SK-N-SH treated with all-trans-retinoic acid at 6 μM for 48 hours (cell line): ENCODE results near the gene QPCTL.
"Not testable (repeated sequence)": the region's sequence is repeated elsewhere in the genome, so short reads cannot be mapped to it uniquely, and the experiment has no call there.

Experiments
- ATAC-seq: fragments of 200-7000 bp; cut with Tn5 transposase; 3 replicates; pipeline ENCODE4 v1.9.1; 2020; ENCODE audit warnings: mild to moderate bottlenecking, moderate library complexity
- ARNTL ChIP-seq: fragments of 450-650 bp; formaldehyde crosslinking; IDR thresholded peaks from 2 replicates; pipeline ENCODE4 v1.5.0; 2020; ENCODE audit warnings: low read depth, mild to moderate bottlenecking, moderate library complexity, borderline replicate concordance
- BACH2 ChIP-seq: fragments of 250-450 bp; sonication (Bioruptor Pico); IDR thresholded peaks from 2 replicates; pipeline ENCODE4 v1.9.0; 2021; ENCODE audit warnings: mild to moderate bottlenecking, borderline replicate concordance
- CREB5 ChIP-seq: fragments of 250-450 bp; sonication (Bioruptor Pico); IDR thresholded peaks from 2 replicates; pipeline ENCODE4 v1.5.1; 2020; ENCODE audit warnings: low read depth, mild to moderate bottlenecking, moderate library complexity
- CSDC2 ChIP-seq: fragments of 250-450 bp; sonication (Bioruptor Pico); IDR thresholded peaks from 2 replicates; pipeline ENCODE4 v1.5.0; 2020; ENCODE audit warnings: mild to moderate bottlenecking, moderate library complexity
- CSRNP3 ChIP-seq: fragments of 250-450 bp; sonication (Bioruptor Pico); IDR thresholded peaks from 2 replicates; pipeline ENCODE4 v1.5.1; 2021; ENCODE audit warnings: mild to moderate bottlenecking, moderate library complexity
- ISL1 ChIP-seq: fragments of 250-450 bp; sonication (Bioruptor Pico); IDR thresholded peaks from 2 replicates; pipeline ENCODE4 v2.1.2; 2022; ENCODE audit warnings: mild to moderate bottlenecking, moderate library complexity
- OSR1 ChIP-seq: fragments of 250-450 bp; sonication (Bioruptor Pico); IDR thresholded peaks from 2 replicates; pipeline ENCODE4 v1.8.0; 2022; ENCODE audit warnings: moderate library complexity, mild to moderate bottlenecking, inconsistent platforms
- PATZ1 ChIP-seq: fragments of 250-450 bp; sonication (Bioruptor Pico); IDR thresholded peaks from 2 replicates; pipeline ENCODE4 v1.8.0; 2020; ENCODE audit warnings: mild to moderate bottlenecking, moderate library complexity, borderline replicate concordance
- POU6F1 ChIP-seq: fragments of 250-450 bp; sonication (Bioruptor Pico); IDR thresholded peaks from 2 replicates; pipeline ENCODE4 v1.8.0; 2021; ENCODE audit warnings: low read depth, mild to moderate bottlenecking, moderate library complexity, borderline replicate concordance
- RARB ChIP-seq: fragments of 250-450 bp; sonication (Bioruptor Pico); IDR thresholded peaks from 2 replicates; pipeline ENCODE4 v1.8.0; 2021; ENCODE audit warnings: mild to moderate bottlenecking, moderate library complexity
- SNAI2 ChIP-seq: fragments of 250-450 bp; sonication (Bioruptor Pico); IDR thresholded peaks from 2 replicates; pipeline ENCODE4 v1.5.0; 2020; ENCODE audit warnings: mild to moderate bottlenecking, moderate library complexity
- TCF4 ChIP-seq: fragments of 250-450 bp; sonication (Bioruptor Pico); IDR thresholded peaks from 2 replicates; pipeline ENCODE4 v1.8.0; 2021; ENCODE audit warnings: mild to moderate bottlenecking, moderate library complexity, borderline replicate concordance
- TOX ChIP-seq: fragments of 250-450 bp; sonication (Bioruptor Pico); IDR thresholded peaks from 2 replicates; pipeline ENCODE4 v1.8.0; 2021; ENCODE audit warnings: mild to moderate bottlenecking, moderate library complexity, borderline replicate concordance
- TSHZ2 ChIP-seq: fragments of 250-450 bp; sonication (Bioruptor Pico); IDR thresholded peaks from 2 replicates; pipeline ENCODE4 v1.5.0; 2020; ENCODE audit warnings: mild to moderate bottlenecking, moderate library complexity
- ZFP3 ChIP-seq: fragments of 250-450 bp; sonication (Bioruptor Pico); IDR thresholded peaks from 2 replicates; pipeline ENCODE4 v1.5.0; 2020; ENCODE audit warnings: mild to moderate bottlenecking, moderate library complexity
- ZFP30 ChIP-seq: fragments of 450-650 bp; formaldehyde crosslinking; IDR thresholded peaks from 2 replicates; pipeline ENCODE4 v1.5.0; 2022; ENCODE audit warnings: mild to moderate bottlenecking, moderate library complexity
- ZNF565 ChIP-seq: fragments of 450-650 bp; formaldehyde crosslinking; conservative IDR thresholded peaks from 2 replicates; pipeline ENCODE4 v1.5.0; 2020; ENCODE audit warnings: low read depth, mild to moderate bottlenecking, moderate library complexity
- ZNF70 ChIP-seq: fragments of 450-650 bp; formaldehyde crosslinking; IDR thresholded peaks from 2 replicates; pipeline ENCODE4 v1.5.0; 2020; ENCODE audit warnings: mild to moderate bottlenecking, moderate library complexity
- ZNF8 ChIP-seq: fragments of 450-650 bp; formaldehyde crosslinking; IDR thresholded peaks from 2 replicates; pipeline ENCODE4 v1.5.0; 2020; ENCODE audit warnings: mild to moderate bottlenecking, moderate library complexity

QPCTL gene

GRCh38 chr19:45717131-45717982, 24.9 kb downstream of the QPCTL start:
- peak; percentile 97 for ATAC-seq
- TF ChIP-seq TCF4 (no peak), TSHZ2 (no peak), CSDC2 (no peak)

- TF ChIP-seq CREB5 (no peak), ISL1 (no peak), PATZ1 (CRISPR knock-in tag) (no peak), OSR1 (CRISPR knock-in tag) (no peak), ZFP30 (CRISPR knock-in tag) (no peak), ZNF70 (no peak), ARNTL (CRISPR knock-in tag) (no peak)
- no peak for ATAC-seq
These were observed 25.7 kb downstream of the QPCTL start for GRCh38 chr19:45717983-45718650.

GRCh38 chr19:45720065-45720464, 27.6 kb downstream of the QPCTL start:
- ATAC-seq, result not testable (repeated sequence)

- ATAC-seq, result not testable (repeated sequence)
These were observed 36.2 kb downstream of the QPCTL start for GRCh38 chr19:45728683-45729082.

- ATAC-seq, result peak; percentile 18; the same call in 2 of the 3 replicates
- TF ChIP-seq TSHZ2 (no peak), RARB (no peak), TCF4 (no peak), CSDC2 (no peak), ZFP3 (no peak), ZNF70 (no peak), ZNF8 (no peak), CREB5 (no peak), SNAI2 (no peak), TOX (no peak), BACH2 (CRISPR knock-in tag) (no peak), ZNF565 (CRISPR knock-in tag) (no peak), CSRNP3 (no peak), POU6F1 (no peak), ZFP30 (CRISPR knock-in tag) (no peak)
These were observed 37.4 kb downstream of the QPCTL start for GRCh38 chr19:45729800-45730290.
